ENCODE data around the gene MPHOSPH10. TPM values are rescaled to one million over a fixed set of nuclear protein-coding genes. Genes with fewer than 3 reads are reported as not detected.
"Not testable (repeated sequence)": the region's sequence is repeated elsewhere in the genome, so short reads cannot be mapped to it uniquely, and the experiment has no call there.

MPHOSPH10 gene
- total RNA-seq, 2 donors from 2014 or later, result 26.7 to 44.0 TPM

DNA sequence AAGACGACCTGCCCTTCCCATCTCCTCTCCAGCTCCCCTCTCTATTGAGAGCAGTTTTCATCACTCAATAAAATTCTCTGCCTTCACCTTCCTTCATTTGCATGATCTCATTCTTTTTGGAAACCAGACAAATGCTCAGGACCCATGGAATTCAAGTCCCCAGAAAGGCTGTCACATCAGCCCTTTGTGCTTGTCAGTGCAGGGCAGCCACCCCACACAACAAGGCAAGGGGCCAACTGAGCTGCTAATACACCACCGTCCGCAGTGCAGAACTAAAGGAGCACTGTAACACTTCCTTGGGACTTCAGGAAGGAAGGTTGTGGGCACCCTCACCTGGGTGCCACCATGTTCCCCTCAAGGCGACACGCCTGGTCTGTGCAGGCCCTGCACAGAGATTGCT is 26.6 kb upstream of the MPHOSPH10 start:
- no peak for ATAC-seq (replicated peaks)
- H3K4me1 Mint-ChIP-seq, result no peaks in the 10 kb centered on the region
- peaks cover 3% of the 10 kb centered on the region for H3K9me3 Mint-ChIP-seq
- no peak overlapping the region for H3K27ac Mint-ChIP-seq
- peaks cover 6% of the 10 kb centered on the region for H3K36me3 Mint-ChIP-seq (ENCODE audit: low read depth)
- no peak overlapping the region for H3K4me3 Mint-ChIP-seq
- peaks cover 3% of the 10 kb centered on the region for H3K27me3 Mint-ChIP-seq

DNA sequence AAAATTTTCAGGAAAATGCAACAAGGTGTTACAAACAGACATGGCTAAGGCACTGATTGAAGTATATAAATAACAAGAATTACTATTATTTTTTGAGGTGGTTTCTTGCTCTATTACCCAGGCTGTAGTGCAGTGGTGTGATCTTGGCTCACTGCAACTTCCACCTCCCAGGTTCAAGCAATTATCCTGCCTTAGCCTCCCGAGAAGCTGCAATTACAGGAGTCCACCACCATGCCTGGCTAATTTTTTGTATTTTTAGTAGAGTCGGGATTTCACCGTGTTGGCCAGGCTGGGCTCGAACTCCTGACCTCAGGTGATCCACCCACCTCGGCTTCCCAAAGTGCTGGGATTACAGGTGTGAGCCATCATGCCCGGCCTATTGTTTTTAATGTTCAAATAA is 24.0 kb upstream of the MPHOSPH10 start:
- ATAC-seq (replicated peaks); H3K27ac Mint-ChIP-seq; H3K4me3 Mint-ChIP-seq; H3K4me1 Mint-ChIP-seq; H3K27me3 Mint-ChIP-seq; H3K9me3 Mint-ChIP-seq: not testable (repeated sequence)
- H3K36me3 Mint-ChIP-seq (ENCODE audit: low read depth), result peaks cover 18% of the 10 kb centered on the region

DNA sequence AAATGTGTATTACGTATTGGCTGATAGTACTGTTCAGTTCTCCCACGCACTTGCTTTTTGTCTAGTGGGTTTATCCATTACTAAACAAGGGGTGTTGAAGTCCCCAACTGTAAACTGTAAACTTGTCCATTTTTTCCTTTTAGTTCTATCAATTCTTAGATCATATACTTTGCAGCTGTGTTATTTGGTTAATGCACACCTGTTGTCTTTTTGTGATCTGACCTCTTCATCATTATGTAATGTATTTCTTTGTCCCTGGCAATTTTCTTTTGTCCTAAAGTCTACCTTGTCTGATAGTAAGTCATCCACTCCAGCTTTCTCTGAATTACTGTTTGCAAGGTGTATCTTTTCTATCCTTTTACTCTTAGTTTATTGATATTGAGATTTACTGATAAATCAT is 22.3 kb upstream of the MPHOSPH10 start:
- no peak for ATAC-seq (replicated peaks)
- Mint-ChIP-seq H3K4me1 (peaks cover 4% of the 10 kb centered on the region), H3K4me3 (no peak overlapping the region), H3K9me3 (peaks cover 3% of the 10 kb centered on the region), H3K27ac (no peak overlapping the region), H3K27me3 (no peaks in the 10 kb centered on the region), H3K36me3 (ENCODE audit: low read depth) (peaks cover 19% of the 10 kb centered on the region)

DNA sequence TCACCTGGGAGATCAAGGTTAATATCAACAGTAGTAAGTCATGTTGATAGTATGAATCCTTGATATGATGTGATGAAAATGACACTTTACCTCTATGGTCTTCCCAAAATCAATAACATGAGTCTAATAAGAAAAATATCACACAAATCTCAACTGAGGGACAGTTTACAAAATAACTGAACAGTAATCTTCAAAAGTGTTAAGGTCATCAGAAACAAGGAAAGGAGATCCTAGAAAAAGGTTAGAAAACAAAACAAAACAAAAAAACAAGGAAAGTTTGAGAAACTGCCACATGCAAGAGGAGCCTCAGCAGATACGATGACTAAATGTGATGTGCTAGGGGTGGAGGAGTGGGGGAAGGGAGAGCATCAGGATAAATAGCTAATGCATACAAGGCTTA is 16.6 kb upstream of the MPHOSPH10 start:
- no peak overlapping the region for H3K4me3 Mint-ChIP-seq
- H3K27me3 Mint-ChIP-seq, result no peaks in the 10 kb centered on the region
- H3K9me3 Mint-ChIP-seq, result no peaks in the 10 kb centered on the region
- ATAC-seq (replicated peaks), result no peak
- H3K36me3 Mint-ChIP-seq (ENCODE audit: low read depth), result peaks cover 58% of the 10 kb centered on the region
- peaks cover 4% of the 10 kb centered on the region for H3K4me1 Mint-ChIP-seq
- H3K27ac Mint-ChIP-seq, result no peak overlapping the region

DNA sequence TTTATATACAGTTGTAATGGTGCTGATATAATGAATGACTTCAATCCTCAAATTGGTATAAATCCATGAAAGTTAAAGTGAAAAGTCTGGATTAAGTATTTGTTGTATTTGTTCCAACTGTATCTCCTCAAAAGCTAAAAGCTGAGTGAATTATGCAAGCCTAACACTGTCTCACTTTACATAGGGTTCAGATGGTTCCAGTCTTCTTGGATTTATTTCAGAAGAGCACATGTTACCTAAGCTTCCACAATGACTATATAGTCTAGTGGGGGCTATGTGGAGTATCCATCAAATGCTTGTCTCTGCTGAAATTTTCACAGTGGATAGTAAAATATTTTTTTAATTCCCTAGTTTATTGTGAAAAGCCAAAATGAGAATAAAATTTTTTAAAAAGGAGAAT is 13.4 kb upstream of the MPHOSPH10 start:
- no peak overlapping the region for H3K27ac Mint-ChIP-seq
- H3K4me3 Mint-ChIP-seq, result no peak overlapping the region
- no peaks in the 10 kb centered on the region for H3K9me3 Mint-ChIP-seq
- peaks cover 58% of the 10 kb centered on the region for H3K36me3 Mint-ChIP-seq (ENCODE audit: low read depth)
- no peaks in the 10 kb centered on the region for H3K4me1 Mint-ChIP-seq
- H3K27me3 Mint-ChIP-seq, result no peaks in the 10 kb centered on the region
- ATAC-seq (replicated peaks), result no peak

DNA sequence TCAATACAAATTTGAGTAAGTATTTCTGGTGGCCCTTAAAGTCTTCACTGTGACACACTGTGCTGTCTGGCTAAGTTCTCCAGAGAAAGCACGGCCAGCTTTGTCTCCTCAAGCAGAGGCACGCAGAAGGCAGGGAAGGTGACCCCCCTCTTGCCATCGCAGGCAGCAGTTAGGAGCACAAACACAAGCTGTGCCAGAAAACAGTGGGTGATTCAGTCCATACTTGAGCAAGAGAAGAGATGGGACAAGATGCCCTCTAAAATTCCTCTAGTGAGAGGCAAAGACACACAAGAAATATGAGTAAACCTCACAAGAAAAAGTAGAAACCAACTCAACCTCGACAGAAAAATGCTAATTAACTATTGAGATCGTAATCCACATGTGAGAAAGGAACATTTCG is 10.2 kb upstream of the MPHOSPH10 start:
- H3K27me3 Mint-ChIP-seq, result no peaks in the 10 kb centered on the region
- H3K27ac Mint-ChIP-seq, result no peak overlapping the region
- ATAC-seq (replicated peaks), result no peak
- no peaks in the 10 kb centered on the region for H3K9me3 Mint-ChIP-seq
- H3K36me3 Mint-ChIP-seq (ENCODE audit: low read depth), result peaks cover 44% of the 10 kb centered on the region
- H3K4me1 Mint-ChIP-seq, result no peaks in the 10 kb centered on the region
- H3K4me3 Mint-ChIP-seq, result no peak overlapping the region

DNA sequence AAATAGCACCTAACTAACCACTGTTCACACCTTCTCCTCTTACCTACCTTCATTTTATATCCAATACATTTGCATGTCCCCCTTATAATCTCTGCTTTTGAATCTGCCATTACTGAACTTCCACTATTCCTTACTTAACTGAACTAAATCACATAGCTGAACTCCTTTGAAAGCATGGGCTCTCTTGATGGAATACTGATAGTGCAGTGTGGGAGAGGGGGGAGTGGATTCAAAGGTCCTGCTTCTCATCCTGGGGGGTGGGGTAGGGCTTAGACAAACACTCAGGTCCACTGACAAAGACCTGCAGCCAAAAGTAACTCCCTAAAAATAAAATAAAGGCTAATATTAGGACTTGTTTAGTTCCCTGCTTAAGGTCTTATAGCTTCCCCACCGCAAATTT is 9.0 kb upstream of the MPHOSPH10 start:
- H3K27me3 Mint-ChIP-seq, result no peaks in the 10 kb centered on the region
- no peak for ATAC-seq (replicated peaks)
- no peaks in the 10 kb centered on the region for H3K9me3 Mint-ChIP-seq
- H3K4me1 Mint-ChIP-seq, result no peaks in the 10 kb centered on the region
- no peak overlapping the region for H3K27ac Mint-ChIP-seq
- H3K36me3 Mint-ChIP-seq (ENCODE audit: low read depth), result peaks cover 38% of the 10 kb centered on the region
- H3K4me3 Mint-ChIP-seq, result no peak overlapping the region

DNA sequence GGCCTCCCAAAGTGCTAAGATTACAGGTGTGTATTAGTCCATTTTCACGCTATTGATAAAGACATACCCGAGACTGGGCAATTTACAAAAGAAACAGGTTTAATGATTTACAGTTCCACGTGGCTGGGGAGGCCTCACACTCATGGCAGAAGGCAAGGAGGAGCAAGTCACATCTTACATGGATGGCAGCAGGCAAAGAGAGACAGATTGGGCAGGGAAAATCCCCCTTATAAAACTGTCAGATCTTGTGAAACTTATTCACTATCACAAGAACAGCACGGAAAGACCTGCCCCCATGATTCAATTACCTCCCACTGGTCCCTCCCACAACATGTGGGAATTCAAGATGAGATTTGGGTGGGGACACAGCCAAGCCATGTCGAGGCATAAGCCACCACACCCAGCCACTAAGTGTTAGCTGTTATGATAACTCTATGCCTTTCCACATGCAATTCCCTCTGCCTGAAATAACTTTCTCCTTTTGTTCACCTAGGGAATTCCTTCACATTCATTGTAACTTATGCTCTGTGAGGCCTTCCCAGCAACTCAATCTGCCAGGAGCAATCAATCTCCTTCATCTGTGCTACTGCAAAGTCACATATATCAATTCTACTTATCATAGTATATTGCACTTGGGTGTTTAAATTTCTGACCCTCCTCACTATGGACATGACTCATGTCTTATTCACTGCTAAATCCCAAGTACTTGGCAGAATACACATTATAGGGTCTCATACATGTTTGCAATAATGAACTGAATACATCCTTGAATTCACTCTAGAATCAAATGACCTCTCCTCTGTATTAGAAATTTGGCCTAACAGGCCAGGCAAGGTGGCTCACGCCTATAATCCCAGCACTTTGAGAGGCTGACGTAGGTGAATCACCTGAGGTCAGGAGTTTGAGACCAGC is 7.8 kb upstream of the MPHOSPH10 start:
- no peaks in the 10 kb centered on the region for H3K9me3 Mint-ChIP-seq
- ATAC-seq (replicated peaks), result no peak
- no peaks in the 10 kb centered on the region for H3K4me1 Mint-ChIP-seq
- peaks cover 27% of the 10 kb centered on the region for H3K36me3 Mint-ChIP-seq (ENCODE audit: low read depth)
- no peak overlapping the region for H3K4me3 Mint-ChIP-seq
- H3K27ac Mint-ChIP-seq, result no peak overlapping the region
- no peaks in the 10 kb centered on the region for H3K27me3 Mint-ChIP-seq

DNA sequence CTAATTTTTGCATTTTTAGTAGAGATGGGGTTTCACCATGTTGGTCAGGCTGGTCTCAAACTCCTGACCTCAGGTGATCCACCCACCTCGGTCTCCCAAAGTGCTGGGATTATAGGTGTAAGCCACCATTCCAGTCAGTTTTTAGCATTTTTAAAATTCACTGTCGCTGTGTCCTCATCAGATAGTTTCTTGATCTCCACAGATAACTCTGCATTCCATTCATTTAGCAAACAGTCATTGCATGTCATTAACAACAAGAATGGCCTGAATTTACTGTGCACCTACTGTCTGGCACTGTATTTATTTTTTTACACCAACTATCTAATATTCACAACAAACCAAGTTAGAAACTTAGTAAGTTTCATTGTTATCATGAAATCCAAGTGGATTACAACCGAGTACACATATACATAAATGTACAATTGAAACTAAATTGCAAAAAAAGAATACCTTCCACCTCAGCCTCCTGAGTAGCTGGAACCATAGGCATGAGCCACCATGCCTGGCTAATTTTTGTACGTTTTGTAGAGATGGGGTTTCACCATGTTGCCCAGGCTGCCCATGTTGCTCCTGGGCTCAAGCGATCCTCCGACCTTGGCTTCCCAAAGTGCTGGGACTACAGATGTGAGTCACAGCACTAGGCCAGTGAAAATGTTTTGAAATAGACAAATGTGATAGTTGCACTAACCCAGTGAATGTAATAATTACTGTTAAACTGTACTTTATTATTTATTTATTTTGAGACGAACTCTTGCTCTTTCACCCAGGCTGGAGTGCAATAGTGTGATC is 4.7 kb upstream of the MPHOSPH10 start:
- Mint-ChIP-seq H3K4me1 (peaks cover 4% of the 10 kb centered on the region), H3K36me3 (ENCODE audit: low read depth) (peaks cover 16% of the 10 kb centered on the region), H3K9me3 (no peaks in the 10 kb centered on the region), H3K4me3 (no peak overlapping the region), H3K27me3 (no peaks in the 10 kb centered on the region), H3K27ac (no peak overlapping the region)
- no peak for ATAC-seq (replicated peaks)

DNA sequence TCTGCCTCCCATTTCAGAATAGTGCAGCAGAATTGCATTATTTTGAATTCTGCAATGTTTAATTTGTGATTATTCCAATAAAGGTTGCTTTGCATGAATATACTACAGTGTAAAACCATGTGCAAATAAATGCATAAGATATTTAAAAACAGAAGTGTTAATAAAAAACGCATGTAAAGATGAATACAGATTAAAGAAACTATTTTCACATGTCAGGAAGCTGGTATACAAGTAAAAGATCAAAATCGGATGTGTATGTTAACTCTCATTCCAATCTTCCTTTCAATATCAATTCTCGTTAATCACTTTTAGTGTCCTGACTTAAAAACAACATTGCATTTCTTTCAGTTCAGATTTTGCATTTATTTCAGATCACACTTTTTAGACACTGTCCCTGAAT is 3.5 kb upstream of the MPHOSPH10 start:
- ATAC-seq (replicated peaks), result no peak
- H3K4me1 Mint-ChIP-seq, result peaks cover 4% of the 10 kb centered on the region
- H3K27ac Mint-ChIP-seq, result no peak overlapping the region
- H3K9me3 Mint-ChIP-seq, result no peaks in the 10 kb centered on the region
- peaks cover 16% of the 10 kb centered on the region for H3K36me3 Mint-ChIP-seq (ENCODE audit: low read depth)
- no peaks in the 10 kb centered on the region for H3K27me3 Mint-ChIP-seq
- no peak overlapping the region for H3K4me3 Mint-ChIP-seq

DNA sequence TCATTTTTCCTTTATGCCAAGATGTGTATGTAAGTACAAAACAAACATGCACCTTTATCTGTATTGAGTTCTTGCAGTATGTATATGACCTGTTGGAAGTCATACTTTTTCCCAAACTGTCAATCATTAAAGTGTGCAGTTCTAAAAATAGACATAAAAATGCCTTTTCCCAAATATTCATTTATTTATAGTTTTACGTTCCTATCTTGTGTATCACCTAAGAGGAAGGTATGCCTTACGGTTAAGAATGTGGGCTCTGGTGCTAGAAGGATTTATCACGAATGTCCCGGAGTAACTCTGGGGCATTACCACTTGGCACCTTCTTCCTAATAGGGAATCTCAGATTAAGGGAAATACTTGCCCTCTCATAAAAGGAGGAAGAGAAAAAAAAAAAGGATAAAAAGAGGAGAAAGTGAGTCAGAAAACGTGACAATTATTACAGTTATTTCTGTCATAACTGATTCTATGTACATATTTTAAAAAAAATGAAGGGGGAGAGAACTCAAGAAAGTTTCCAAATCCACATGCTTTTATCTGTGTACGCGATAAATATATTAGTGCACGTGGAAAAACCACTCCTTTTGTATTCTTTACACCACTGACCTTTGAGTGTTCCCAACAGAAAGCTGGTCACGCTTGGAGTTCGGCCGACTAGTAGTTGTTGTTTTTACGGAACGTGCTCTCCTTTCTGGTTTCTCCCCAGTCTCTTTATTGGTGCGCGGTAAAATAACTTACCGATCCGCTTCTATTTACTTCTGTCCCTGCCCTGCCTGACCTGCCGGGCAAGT is 1.1 kb upstream of the MPHOSPH10 start:
- no peaks in the 10 kb centered on the region for H3K9me3 Mint-ChIP-seq
- ATAC-seq (replicated peaks), result no peak
- peaks cover 4% of the 10 kb centered on the region for H3K4me1 Mint-ChIP-seq
- no peak overlapping the region for H3K27ac Mint-ChIP-seq
- peaks cover 10% of the 10 kb centered on the region for H3K36me3 Mint-ChIP-seq (ENCODE audit: low read depth)
- H3K27me3 Mint-ChIP-seq, result no peaks in the 10 kb centered on the region
- H3K4me3 Mint-ChIP-seq, result no peak overlapping the region

DNA sequence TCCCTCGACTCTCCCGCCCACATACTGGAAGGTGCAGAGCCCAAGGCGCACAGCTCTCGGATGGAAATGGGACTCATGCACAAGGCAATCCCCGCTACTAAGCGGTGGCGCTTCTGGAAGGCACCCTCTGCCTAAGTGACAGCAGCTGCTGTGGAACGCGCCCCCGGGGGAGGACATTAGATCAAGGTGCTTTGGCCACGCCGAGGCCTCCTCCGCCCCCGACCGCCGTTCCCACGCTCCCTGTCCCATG is 607 bp upstream of the MPHOSPH10 start:
- Mint-ChIP-seq H3K4me1 (peaks cover 4% of the 10 kb centered on the region), H3K36me3 (ENCODE audit: low read depth) (peaks cover 10% of the 10 kb centered on the region), H3K27me3 (no peaks in the 10 kb centered on the region), H3K9me3 (no peaks in the 10 kb centered on the region), H3K27ac (no peak overlapping the region), H3K4me3 (no peak overlapping the region)
- ATAC-seq (replicated peaks), result peak; percentile 66

DNA sequence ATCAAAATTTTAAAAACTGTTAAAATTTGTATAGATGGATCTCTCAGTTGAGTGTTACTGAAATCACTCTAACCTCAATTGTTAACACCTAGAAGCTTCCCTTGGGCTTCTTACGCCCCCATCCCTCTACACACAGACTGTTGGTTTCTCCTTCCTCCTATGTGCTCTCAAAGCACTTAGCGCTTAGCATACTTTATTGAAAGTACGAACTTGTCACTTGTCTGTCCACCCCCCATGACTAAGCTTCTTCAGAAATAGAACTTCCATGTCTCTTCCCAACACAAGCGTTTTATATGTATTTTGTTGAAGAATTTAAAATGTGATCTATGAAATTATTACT is 441 bp downstream of the MPHOSPH10 start:
- H3K27ac Mint-ChIP-seq, result no peak overlapping the region
- no peaks in the 10 kb centered on the region for H3K9me3 Mint-ChIP-seq
- ATAC-seq (replicated peaks), result peak; percentile 19
- peaks cover 5% of the 10 kb centered on the region for H3K36me3 Mint-ChIP-seq (ENCODE audit: low read depth)
- no peak overlapping the region for H3K4me3 Mint-ChIP-seq
- H3K4me1 Mint-ChIP-seq, result peaks cover 4% of the 10 kb centered on the region
- no peaks in the 10 kb centered on the region for H3K27me3 Mint-ChIP-seq

DNA sequence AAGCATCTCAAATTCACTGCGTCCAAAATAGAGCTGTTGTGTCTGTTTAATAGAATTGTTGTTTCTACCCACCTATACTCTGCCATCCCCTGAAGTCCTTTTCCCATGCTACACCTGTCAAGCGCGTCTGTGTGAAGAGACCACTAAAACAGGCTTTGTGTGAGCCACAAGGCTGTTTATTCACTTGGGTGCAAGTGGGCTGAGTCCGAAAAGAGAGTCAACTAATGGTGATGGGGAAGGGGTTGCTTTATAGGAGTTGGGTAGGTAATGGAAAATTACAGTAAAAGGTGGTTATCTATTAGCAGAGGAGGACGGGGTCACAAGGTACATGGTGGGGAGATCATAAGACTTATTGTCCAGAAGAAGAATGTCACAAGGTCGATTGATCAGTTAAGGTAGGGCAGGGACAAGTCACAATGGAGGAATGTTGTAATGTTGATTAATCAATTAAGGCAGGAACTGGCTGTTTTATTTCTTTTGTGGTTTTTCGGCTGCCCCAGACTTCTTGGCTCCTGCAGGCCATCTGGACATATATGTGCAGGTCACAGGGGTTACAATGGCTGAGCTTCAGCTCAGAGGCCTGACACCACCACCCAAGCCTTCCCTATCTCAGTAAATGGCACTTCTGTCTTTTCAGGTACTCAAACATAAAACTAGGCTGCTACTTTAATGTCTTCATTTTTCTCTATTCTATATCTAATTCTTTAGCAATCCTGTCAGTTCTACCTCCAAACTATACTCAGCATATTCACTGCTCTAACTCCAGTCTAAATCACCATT is 1.1 kb downstream of the MPHOSPH10 start:
- not testable (repeated sequence) for H3K9me3 Mint-ChIP-seq; H3K4me1 Mint-ChIP-seq; H3K27ac Mint-ChIP-seq; H3K36me3 Mint-ChIP-seq (ENCODE audit: low read depth); H3K27me3 Mint-ChIP-seq; ATAC-seq (replicated peaks); H3K4me3 Mint-ChIP-seq

All from activated T-helper 17 cell treated with anti-CD3 and anti-CD28 coated beads, Interleukin-2, amount 50 U/mL, for 72 hours (primary cell).